ENCODE data around the gene SOX6. TPM values are rescaled to one million over a fixed set of nuclear protein-coding genes. Genes with fewer than 3 reads are reported as not detected.

The SOX6 gene
- total and polyA plus RNA-seq, 2 experiments from 2014 or later: 0.03 to 0.66 TPM

DNA sequence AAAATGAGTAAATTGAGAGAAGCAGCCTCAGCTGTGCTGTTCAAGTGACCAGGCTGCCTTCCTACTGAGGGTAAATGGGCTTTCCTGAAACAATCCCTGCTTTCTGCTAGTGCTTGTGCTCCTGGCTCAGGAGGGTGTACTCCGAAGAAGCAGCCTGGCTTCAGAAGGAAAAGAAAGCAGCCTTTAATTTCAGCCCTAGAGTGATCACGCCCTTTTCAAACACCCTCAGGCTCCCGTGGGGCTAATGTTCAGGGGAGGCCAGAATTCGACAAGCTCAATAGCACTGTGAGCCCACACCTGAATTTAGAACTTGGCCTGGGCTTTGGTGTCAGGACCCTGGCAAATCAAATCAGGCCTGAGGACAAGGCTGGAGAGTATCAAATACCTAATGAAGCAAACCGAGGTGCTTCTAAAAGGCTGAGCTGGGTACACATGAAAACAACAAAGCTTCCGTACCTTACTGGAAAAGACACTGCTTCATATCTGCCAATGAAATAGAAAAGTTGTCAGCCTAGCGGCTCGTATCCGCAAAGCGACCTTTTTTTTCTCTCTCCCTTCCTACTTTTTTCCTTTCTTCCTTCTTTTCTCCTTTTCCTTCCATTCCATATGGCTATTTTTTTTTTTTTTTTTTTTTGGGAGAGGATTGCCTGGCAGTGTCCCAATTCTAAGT, 387.8 kb downstream of the SOX6 start (continued):
- TF ChIP-seq, protein P1, sequence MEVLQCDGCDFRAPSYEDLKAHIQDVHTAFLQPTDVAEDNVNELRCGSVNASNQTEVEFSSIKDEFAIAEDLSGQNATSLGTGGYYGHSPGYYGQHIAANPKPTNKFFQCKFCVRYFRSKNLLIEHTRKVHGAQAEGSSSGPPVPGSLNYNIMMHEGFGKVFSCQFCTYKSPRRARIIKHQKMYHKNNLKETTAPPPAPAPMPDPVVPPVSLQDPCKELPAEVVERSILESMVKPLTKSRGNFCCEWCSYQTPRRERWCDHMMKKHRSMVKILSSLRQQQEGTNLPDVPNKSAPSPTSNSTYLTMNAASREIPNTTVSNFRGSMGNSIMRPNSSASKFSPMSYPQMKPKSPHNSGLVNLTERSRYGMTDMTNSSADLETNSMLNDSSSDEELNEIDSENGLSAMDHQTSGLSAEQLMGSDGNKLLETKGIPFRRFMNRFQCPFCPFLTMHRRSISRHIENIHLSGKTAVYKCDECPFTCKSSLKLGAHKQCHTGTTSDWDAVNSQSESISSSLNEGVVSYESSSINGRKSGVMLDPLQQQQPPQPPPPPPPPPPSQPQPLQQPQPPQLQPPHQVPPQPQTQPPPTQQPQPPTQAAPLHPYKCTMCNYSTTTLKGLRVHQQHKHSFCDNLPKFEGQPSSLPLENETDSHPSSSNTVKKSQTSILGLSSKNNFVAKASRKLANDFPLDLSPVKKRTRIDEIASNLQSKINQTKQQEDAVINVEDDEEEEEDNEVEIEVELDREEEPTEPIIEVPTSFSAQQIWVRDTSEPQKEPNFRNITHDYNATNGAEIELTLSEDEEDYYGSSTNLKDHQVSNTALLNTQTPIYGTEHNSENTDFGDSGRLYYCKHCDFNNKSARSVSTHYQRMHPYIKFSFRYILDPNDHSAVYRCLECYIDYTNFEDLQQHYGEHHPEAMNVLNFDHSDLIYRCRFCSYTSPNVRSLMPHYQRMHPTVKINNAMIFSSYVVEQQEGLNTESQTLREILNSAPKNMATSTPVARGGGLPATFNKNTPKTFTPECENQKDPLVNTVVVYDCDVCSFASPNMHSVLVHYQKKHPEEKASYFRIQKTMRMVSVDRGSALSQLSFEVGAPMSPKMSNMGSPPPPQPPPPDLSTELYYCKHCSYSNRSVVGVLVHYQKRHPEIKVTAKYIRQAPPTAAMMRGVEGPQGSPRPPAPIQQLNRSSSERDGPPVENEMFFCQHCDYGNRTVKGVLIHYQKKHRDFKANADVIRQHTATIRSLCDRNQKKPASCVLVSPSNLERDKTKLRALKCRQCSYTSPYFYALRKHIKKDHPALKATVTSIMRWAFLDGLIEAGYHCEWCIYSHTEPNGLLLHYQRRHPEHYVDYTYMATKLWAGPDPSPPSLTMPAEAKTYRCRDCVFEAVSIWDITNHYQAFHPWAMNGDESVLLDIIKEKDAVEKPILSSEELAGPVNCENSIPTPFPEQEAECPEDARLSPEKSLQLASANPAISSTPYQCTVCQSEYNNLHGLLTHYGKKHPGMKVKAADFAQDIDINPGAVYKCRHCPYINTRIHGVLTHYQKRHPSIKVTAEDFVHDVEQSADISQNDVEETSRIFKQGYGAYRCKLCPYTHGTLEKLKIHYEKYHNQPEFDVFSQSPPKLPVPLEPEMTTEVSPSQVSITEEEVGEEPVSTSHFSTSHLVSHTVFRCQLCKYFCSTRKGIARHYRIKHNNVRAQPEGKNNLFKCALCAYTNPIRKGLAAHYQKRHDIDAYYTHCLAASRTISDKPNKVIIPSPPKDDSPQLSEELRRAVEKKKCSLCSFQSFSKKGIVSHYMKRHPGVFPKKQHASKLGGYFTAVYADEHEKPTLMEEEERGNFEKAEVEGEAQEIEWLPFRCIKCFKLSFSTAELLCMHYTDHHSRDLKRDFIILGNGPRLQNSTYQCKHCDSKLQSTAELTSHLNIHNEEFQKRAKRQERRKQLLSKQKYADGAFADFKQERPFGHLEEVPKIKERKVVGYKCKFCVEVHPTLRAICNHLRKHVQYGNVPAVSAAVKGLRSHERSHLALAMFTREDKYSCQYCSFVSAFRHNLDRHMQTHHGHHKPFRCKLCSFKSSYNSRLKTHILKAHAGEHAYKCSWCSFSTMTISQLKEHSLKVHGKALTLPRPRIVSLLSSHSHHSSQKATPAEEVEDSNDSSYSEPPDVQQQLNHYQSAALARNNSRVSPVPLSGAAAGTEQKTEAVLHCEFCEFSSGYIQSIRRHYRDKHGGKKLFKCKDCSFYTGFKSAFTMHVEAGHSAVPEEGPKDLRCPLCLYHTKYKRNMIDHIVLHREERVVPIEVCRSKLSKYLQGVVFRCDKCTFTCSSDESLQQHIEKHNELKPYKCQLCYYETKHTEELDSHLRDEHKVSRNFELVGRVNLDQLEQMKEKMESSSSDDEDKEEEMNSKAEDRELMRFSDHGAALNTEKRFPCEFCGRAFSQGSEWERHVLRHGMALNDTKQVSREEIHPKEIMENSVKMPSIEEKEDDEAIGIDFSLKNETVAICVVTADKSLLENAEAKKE (CRISPR knock-in tag; IDR thresholded peaks at IDR 0.05): no peak
- TF ChIP-seq STAT1 (IDR thresholded peaks at IDR 0.05; ENCODE audit: unreplicated experiment) (no peak), NANOG (IDR thresholded peaks at IDR 0.05; ENCODE audit: borderline replicate concordance) (no peak), ZNF114 (CRISPR knock-in tag; IDR thresholded peaks at IDR 0.05) (no peak), EZH2 (IDR thresholded peaks at IDR 0.05; ENCODE audit: low read depth, unreplicated experiment) (no peak), CREB1 (CRISPR knock-in tag; IDR thresholded peaks at IDR 0.05; ENCODE audit: low read depth) (no peak), ZNF331 (CRISPR knock-in tag; IDR thresholded peaks at IDR 0.05; ENCODE audit: low read depth) (no peak)
- TF ChIP-seq, protein P2, sequence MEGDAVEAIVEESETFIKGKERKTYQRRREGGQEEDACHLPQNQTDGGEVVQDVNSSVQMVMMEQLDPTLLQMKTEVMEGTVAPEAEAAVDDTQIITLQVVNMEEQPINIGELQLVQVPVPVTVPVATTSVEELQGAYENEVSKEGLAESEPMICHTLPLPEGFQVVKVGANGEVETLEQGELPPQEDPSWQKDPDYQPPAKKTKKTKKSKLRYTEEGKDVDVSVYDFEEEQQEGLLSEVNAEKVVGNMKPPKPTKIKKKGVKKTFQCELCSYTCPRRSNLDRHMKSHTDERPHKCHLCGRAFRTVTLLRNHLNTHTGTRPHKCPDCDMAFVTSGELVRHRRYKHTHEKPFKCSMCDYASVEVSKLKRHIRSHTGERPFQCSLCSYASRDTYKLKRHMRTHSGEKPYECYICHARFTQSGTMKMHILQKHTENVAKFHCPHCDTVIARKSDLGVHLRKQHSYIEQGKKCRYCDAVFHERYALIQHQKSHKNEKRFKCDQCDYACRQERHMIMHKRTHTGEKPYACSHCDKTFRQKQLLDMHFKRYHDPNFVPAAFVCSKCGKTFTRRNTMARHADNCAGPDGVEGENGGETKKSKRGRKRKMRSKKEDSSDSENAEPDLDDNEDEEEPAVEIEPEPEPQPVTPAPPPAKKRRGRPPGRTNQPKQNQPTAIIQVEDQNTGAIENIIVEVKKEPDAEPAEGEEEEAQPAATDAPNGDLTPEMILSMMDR (conservative IDR thresholded peaks at IDR 0.05; ENCODE audit: low read depth in 2 of 2): no peak
- TF ChIP-seq, protein P3, sequence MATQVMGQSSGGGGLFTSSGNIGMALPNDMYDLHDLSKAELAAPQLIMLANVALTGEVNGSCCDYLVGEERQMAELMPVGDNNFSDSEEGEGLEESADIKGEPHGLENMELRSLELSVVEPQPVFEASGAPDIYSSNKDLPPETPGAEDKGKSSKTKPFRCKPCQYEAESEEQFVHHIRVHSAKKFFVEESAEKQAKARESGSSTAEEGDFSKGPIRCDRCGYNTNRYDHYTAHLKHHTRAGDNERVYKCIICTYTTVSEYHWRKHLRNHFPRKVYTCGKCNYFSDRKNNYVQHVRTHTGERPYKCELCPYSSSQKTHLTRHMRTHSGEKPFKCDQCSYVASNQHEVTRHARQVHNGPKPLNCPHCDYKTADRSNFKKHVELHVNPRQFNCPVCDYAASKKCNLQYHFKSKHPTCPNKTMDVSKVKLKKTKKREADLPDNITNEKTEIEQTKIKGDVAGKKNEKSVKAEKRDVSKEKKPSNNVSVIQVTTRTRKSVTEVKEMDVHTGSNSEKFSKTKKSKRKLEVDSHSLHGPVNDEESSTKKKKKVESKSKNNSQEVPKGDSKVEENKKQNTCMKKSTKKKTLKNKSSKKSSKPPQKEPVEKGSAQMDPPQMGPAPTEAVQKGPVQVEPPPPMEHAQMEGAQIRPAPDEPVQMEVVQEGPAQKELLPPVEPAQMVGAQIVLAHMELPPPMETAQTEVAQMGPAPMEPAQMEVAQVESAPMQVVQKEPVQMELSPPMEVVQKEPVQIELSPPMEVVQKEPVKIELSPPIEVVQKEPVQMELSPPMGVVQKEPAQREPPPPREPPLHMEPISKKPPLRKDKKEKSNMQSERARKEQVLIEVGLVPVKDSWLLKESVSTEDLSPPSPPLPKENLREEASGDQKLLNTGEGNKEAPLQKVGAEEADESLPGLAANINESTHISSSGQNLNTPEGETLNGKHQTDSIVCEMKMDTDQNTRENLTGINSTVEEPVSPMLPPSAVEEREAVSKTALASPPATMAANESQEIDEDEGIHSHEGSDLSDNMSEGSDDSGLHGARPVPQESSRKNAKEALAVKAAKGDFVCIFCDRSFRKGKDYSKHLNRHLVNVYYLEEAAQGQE (IDR thresholded peaks at IDR 0.05; ENCODE audit: unreplicated experiment): no peak

All from GM23338 (cell line).